Measurements from ENCODE around the gene PPCS.

PPCS gene

DNA sequence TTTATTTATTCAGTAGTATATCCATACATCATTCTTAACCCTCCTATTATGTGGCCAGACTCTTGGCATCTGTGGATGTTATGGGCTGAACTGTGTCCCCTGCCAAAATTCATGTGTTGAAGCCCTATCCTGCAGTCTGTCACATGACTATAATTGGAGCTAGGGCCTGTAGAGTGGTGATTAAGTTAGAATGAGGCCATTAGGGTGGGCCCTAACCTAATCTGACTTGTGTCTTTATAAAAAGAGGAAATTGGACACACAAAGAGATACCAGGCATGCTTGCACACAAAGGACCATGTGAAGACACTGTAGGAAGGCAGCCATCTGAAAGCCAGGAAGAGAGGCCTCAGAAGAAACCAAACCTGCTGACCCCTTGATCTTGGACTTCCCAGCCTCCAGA, 7.1 kb upstream of the PPCS start:
- H3K4me3 ChIP-seq (ENCODE audit: low read length), result no peak overlapping the region
- TF ChIP-seq, protein P1, sequence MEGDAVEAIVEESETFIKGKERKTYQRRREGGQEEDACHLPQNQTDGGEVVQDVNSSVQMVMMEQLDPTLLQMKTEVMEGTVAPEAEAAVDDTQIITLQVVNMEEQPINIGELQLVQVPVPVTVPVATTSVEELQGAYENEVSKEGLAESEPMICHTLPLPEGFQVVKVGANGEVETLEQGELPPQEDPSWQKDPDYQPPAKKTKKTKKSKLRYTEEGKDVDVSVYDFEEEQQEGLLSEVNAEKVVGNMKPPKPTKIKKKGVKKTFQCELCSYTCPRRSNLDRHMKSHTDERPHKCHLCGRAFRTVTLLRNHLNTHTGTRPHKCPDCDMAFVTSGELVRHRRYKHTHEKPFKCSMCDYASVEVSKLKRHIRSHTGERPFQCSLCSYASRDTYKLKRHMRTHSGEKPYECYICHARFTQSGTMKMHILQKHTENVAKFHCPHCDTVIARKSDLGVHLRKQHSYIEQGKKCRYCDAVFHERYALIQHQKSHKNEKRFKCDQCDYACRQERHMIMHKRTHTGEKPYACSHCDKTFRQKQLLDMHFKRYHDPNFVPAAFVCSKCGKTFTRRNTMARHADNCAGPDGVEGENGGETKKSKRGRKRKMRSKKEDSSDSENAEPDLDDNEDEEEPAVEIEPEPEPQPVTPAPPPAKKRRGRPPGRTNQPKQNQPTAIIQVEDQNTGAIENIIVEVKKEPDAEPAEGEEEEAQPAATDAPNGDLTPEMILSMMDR (conservative IDR thresholded peaks at IDR 0.05; ENCODE audit: low read depth, low read length), result no peak
- DNase-seq (ENCODE audit: low read depth), result no peak

DNA sequence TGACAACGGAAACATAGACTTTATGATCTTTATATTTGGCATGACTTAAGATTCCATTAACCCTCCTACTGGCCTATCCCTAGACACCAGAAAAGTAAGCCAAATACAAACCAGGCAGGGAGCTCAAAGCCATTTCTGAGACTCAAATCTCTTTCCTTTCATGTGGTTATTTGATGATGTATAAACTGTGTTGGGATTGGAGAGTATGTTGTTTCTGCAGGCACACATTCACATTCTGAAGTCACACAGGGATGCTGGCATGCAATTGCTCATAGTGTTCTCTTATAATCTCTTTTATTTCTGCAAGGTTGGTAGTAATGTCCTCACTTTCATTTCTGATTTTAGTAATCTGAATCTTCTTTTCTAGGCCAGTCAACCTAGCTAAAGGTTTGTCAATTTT, 6.3 kb upstream of the PPCS start:
- no peak for DNase-seq (ENCODE audit: low read depth)
- TF ChIP-seq, protein P1 (conservative IDR thresholded peaks at IDR 0.05; ENCODE audit: low read depth, low read length), result no peak
- no peak overlapping the region for H3K4me3 ChIP-seq (ENCODE audit: low read length)

GRCh38 chr1:42453386-42453785, 3.0 kb upstream of the PPCS start:
- TF ChIP-seq, protein P1 (conservative IDR thresholded peaks at IDR 0.05; ENCODE audit: low read depth, low read length), result no peak
- no peak for DNase-seq (ENCODE audit: low read depth)
- no peak overlapping the region for H3K4me3 ChIP-seq (ENCODE audit: low read length)

- TF ChIP-seq, protein P1 (conservative IDR thresholded peaks at IDR 0.05; ENCODE audit: low read depth, low read length), result no peak
- no peak overlapping the region for H3K4me3 ChIP-seq (ENCODE audit: low read length)
- no peak for DNase-seq (ENCODE audit: low read depth)
Measured at GRCh38 chr1:42454403-42454802, 1.9 kb upstream of the PPCS start.

GRCh38 chr1:42456754-42457089, 379 bp downstream of the PPCS start:
- peak; percentile 33 for DNase-seq (ENCODE audit: low read depth)
- TF ChIP-seq, protein P1 (conservative IDR thresholded peaks at IDR 0.05; ENCODE audit: low read depth, low read length), result no peak
- peak overlapping the region; percentile 84 for H3K4me3 ChIP-seq (ENCODE audit: low read length)

- TF ChIP-seq, protein P1 (conservative IDR thresholded peaks at IDR 0.05; ENCODE audit: low read depth, low read length), result no peak
- no peak overlapping the region for H3K4me3 ChIP-seq (ENCODE audit: low read length)
- DNase-seq (ENCODE audit: low read depth), result no peak
Measured at GRCh38 chr1:42461196-42461595, 4.9 kb downstream of the PPCS start.

DNA sequence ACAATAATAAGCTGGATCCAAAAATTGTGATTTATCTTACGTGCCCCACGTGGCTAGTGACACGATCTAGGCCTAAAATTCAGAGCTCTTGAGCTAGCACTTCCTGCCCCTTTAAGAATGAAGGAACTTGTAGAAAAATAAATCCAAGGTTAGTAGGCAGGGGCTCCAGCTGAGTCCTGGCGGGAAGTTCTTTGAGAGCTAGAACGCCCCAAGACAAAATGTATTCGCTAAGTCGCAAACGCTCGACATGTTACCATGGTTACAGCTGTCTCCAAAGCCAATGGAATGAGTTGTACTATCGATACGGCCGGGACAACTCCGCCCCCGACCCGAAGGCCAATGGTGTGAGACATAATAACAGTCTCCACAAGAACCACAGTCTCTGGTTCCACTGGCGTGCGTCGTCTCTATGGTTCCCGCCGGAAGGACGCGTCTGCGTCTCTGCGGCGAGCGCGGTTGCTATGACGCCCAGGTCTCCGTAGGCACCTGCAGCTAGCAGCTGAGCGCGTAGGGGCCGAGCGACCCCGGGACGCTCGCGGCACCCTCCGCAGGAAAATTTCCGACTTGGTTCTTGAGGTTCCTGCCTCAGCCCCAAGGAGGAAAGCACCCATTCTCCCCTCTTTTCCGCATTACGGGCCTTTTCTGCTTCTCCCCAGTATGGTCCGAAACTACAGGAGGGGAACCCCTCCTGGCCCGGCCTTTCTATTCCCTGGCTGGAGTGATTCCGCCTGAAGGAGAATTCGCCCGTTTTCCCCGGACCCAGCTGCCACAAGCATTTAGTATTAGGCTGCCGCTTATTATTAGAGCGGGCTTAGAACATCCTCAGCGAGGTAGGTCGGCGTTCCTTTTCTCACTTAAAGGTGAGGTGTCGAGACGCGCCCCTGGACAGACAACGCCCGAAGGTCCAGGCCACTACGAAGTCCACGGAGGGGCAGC, 6.8 kb downstream of the PPCS start, which contains the start of gene CCDC30:
Gene CCDC30 (plus strand): TSS at position 459 of the 936 bp plus-strand sequence. CDS start 17,266 bp downstream, outside the sequence.
- TF ChIP-seq, protein P1 (conservative IDR thresholded peaks at IDR 0.05; ENCODE audit: low read depth, low read length), result no peak
- peak within 1 kb of the TSS; percentile 83 for H3K4me3 ChIP-seq (ENCODE audit: low read length)
- DNase-seq (ENCODE audit: low read depth), result peak; percentile 93

All from retinal pigment epithelial cell (primary cell).